ENCODE results near the gene PHOSPHO1.
"Not testable (repeated sequence)": the region's sequence is repeated elsewhere in the genome, so short reads cannot be mapped to it uniquely, and the experiment has no call there.

PHOSPHO1 gene

DNA sequence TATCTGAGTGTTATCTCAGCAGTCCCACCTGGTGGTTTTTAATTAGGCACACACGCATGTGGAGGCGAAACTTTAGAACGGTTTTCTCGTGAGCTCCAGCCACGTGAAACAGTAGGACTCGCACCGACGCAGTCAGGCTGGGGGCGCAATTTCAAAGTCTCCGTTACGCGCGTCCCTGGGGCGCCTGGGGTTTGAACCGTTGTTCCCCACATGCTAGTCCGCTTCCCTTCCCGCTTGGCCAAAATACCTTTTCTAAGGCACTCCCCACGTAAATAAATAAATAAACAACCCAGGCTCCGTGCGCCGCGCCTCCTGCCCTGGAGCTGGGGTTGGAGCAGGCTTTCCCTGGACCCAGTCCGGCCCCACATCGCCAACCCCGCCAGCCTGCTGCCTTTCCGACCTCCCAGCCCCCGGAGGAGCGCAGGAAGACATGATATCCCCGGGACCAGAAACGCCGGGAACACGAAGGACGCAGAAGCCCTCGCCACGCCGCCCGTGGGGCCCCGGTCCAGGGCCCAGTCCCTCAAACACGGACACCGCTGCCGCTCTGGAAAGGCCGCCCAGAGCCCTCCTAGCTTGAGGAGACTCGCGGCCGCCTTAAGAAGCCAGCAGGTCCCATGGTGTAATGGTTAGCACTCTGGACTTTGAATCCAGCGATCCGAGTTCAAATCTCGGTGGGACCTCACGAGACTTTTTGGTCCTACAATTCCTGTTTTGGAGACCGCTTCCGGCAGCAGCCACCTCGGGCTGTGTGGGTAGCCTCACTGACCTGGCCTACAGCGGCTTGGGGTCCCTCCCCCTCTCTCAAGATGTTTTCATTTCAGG lies 38.5 kb downstream of the PHOSPHO1 start:
- DNase-seq (ENCODE audit: low spot score), result peak; percentile 66

DNA sequence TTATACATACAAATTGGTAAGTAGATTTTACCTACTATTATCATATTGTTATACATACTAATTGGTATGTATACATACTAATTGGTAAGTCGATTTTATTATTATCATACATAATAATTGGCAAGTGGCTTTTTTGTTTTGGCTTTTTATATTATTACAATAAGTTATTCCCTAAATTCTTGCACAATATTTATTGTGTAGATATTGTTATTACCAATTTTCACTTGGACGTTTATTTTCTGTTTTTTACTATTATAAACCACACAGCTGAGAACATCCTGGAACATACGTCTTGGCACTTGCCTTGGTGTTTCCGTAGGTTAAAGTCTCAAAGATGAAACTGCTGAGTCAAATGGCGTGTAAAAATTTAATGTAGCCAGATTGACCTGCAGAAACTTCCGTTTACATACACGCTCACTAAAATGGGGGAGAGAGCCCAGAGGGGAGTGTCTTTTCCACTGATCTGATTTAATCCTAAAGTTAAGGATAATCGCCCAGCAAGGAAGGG lies 39.1 kb downstream of the PHOSPHO1 start:
- no peak for DNase-seq (ENCODE audit: low spot score)

- DNase-seq (ENCODE audit: low spot score), result no peak
These were observed 39.7 kb downstream of the PHOSPHO1 start for GRCh38 chr17:49190932-49191331.

DNA sequence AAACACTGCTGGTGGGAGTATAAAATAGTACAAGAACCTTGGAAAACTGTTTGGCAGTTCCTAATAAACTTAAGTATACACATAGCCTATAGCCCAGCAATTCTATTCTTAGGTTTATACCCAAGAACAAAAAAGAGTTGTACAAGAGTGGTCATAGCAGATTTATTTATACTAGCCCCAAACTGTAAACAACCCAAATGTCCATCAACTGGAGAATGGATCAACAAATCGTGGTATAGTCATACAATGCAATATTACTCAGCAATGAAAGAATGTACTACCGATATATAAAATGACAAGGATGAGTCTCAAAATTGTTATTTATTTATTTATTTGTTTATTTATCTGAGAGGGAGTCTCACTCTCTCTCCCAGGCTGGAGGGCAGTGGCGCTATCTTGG lies 43.3 kb downstream of the PHOSPHO1 start:
- DNase-seq (ENCODE audit: low spot score), result no peak

DNA sequence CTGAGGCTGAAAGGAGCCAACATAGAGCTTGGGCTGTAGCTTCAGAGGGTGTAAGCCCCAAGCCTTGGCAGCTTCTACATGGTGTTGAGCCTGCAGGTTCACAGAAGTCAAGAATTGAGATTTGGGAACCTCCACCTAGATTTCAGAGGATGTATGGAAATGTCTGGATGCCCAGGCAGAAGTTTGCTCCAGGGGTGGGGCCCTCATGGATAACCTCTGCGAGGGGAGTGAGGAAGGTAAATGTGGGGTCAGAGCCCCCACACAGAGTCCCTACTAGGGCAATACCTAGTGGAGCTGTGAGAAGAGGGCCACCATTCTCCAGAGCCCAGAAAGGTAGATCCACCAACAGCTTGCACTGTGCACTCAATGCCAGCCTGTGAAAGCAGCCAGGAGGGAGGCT lies 45.2 kb downstream of the PHOSPHO1 start:
- not testable (repeated sequence) for DNase-seq (ENCODE audit: low spot score)

DNA sequence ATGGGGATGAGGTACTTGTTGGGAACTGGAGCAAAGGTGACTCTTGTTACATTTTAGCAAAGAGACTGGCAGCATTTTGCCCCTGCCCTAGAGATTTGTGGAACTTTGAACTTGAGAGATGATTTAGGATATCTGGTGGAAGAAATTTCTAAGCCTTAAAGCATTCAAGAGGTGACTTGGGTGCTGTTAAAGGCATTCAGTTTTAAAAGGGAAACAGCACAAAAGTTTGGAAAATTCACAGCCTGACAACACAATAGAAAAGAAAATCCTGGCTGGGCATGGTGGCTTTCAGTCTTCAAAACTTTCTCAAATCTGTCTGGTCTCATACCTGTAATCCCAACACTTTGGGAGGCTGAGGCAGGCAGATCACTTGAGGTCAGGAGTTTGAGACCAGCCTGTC lies 46.1 kb downstream of the PHOSPHO1 start:
- DNase-seq (ENCODE audit: low spot score), result not testable (repeated sequence)

GRCh38 chr17:49183801-49184200 lies 46.8 kb downstream of the PHOSPHO1 start:
- DNase-seq (ENCODE audit: low spot score), result no peak

DNA sequence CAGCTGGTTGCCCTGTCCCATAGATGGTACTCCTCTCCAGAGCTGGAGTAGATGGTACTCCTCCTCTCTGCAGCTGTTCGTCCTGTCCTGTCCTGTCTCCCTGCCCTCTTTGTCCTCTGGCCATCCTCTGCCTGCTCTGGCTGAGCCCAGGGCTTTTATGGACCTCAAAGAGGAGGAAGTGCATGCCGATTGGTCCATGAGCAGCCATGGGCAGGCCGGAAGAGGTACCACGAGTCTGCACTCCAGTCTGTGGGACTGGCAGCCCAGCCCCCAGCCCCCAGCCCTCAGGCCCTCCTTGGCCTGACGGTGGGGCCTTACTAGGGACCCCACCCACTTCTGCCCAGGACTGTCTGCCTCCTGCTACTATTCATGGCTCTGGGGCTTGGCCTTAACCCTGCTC lies 47.2 kb downstream of the PHOSPHO1 start:
- DNase-seq (ENCODE audit: low spot score), result no peak

- DNase-seq (ENCODE audit: low spot score), result no peak
These were observed 49.5 kb downstream of the PHOSPHO1 start for GRCh38 chr17:49180998-49181635.

DNA sequence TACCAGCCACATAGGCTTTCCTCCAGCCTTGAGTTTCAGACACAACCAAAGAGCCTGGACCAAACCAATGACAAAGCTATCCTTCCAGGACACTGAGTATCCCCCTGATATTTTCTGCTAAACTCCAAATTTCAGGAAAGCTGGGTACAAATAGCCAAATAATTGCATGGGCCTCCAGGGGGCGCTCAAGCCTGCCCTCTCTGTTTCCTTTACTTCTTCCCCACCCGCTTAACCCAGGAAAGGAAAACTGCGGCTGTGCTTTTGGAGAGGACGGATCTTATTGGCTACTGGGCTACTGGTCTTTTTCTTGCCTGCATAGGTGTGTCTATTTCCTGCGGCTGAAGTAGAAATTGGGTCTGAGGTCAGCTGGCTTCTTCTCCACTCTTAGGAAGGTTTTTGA lies 50.3 kb downstream of the PHOSPHO1 start:
- DNase-seq (ENCODE audit: low spot score), result peak; percentile 84

DNA sequence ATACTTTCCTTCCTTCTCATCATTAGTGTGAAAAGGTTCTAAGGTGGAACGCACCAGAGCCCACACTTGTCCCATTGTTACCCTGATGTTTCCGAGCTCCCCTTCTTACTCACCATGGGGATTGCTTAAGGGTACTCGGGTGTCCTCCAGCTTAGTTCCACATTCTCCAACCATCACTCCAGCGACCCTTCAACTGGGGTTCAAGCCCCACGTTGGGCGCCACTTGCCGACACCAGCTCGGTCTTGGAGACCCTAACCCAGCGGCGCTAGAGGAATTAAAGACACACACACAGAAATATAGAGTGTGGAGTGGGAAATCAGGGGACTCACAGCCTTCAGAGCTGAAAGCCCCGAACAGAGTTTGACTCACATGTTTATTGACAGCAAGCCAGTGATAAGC lies 54.6 kb downstream of the PHOSPHO1 start:
- not testable (repeated sequence) for DNase-seq (ENCODE audit: low spot score)
